ENCODE results near the gene SPDYE17.
"Not testable (repeated sequence)": the region's sequence is repeated elsewhere in the genome, so short reads cannot be mapped to it uniquely, and the experiment has no call there.

Gene SPDYE17

DNA sequence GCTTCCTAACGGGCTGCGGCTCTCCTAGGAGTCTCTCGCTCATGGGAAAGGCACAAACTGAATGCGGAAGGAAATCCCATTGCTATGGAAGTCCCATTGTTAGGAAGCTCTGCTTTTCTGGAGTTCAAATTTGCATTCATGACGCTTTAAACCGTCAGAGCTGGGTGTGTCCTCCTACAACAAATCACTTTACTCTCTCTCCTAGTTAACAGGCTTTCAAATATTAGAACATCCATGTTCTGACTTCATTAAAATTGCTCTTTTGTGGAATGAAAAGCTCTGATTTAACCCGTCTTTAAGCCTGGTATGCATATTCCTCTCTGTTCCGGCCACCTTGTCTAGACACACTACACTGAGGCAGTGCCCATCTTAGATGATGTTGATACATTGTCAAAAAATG is at the start of gene SPDYE17:
Gene SPDYE17 (minus strand): TSS at position 101 of the 400 bp plus-strand sequence. CDS start 1,791 bp downstream, outside the sequence.
- not testable (repeated sequence) for DNase-seq

- DNase-seq: not testable (repeated sequence)
These were observed 48.1 kb upstream of the SPDYE17 start for GRCh38 chr7:77080236-77080635.

- not testable (repeated sequence) for DNase-seq
These were observed 47.5 kb upstream of the SPDYE17 start for GRCh38 chr7:77079624-77080023.

- not testable (repeated sequence) for DNase-seq
These were observed 47.0 kb upstream of the SPDYE17 start for GRCh38 chr7:77079112-77079511.

DNA sequence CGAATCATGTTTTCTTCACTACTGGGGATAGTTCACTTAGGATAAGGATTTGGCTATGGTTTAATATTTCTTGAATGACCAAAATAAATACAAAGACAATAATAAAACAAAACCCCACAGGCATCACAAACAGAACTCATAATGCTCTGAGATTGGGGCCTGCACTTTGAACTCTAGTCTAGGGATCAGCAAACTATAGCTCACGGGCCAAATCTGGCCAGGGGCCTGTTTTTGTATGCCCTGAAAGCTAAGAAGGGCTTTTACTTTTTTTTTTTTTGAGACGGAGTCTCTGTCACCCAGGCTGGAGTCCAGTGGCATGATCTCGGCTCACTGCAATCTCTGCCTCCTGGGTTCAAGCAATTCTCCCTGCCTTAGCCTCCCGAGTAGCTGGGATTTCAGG is 44.9 kb upstream of the SPDYE17 start:
- not testable (repeated sequence) for DNase-seq

DNA sequence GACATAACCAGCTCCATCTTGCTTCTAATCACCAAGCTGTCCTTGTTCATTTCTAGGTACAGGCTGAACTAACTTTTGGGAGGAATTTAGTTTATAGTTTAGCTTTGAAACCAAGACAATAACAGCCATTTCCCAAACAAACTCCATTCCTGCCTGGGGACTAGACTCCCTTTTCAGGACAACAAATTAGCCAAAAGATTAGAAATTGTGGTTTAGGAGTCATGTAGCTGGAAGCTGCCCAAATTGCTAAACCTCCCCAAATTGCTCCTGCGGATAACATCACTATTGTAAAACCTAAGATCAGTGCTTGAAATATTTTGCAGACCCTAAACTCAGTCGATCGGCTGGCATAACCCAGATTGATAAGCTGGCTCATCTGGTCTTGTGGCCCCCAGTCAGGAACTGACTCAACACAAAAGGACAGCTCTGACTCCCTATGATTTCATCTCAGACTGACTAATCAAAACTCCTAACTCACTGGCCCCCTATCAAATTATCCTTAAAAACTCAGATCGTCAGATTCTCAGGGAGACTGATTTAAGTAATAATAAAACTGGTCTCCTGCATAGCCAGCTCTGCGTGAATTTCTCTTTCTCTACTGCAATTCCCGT is 42.7 kb upstream of the SPDYE17 start:
- not testable (repeated sequence) for DNase-seq

DNA sequence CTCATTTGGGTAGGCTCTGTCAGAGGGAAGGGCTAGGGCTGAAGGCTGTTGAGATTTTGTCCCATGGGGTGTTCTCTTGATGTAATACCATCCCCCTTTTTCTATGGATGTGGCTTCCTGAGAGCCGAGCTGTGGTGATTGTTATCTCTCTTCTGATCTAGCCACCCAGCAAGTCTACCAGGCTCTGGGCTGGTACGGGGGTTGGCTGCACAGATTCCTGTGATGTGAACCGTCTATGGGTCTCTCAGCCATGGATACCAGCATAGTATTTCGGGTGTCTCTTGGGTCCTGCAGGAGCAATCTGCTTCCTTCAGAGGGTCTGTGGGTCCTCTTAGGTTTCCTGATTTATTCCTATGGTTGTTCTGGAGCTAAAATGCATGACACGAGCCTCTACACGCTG is 38.9 kb upstream of the SPDYE17 start:
- not testable (repeated sequence) for DNase-seq

- DNase-seq: not testable (repeated sequence)
These were observed 33.7 kb upstream of the SPDYE17 start for GRCh38 chr7:77065869-77066268.

GRCh38 chr7:77063732-77064131 is 31.6 kb upstream of the SPDYE17 start:
- not testable (repeated sequence) for DNase-seq

GRCh38 chr7:77062557-77062956 is 30.4 kb upstream of the SPDYE17 start, which contains the start of gene SPDYE18:
Gene SPDYE18 (minus strand): TSS chr7:77062558. CDS start chr7:77060512, 2,046 bp downstream.
- not testable (repeated sequence) for DNase-seq

GRCh38 chr7:77026349-77026748 is 5.8 kb downstream of the SPDYE17 start:
- not testable (repeated sequence) for DNase-seq

DNA sequence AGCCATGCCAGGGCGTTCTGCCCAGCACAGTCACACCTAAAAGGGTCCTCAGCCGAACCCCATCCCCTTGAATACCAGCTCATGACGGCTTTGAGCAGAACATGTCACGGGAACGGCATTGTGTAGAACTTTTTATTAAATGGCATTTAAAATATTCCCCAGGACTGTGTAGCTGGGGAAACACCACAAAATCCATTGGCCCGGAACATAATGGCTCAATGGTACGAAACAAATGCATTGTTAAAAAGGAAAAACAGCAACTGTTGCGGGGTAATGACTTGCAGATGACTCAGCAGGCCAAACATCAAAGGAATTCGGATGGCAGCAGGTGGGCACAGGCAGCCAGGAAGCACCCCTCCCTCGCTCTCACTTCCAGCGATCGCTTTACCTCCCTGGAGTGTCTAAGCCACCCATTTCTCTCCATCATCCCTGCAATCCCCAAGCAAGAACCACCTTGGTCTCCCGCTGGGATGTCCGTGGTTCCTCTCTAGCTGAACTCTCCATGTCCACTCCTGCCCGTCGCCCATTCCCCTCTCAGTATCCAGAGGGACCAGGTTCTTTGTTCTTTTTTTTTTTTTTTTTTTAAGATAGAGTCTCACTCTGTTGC is 22.0 kb downstream of the SPDYE17 start:
- not testable (repeated sequence) for DNase-seq

GRCh38 chr7:77008000-77008399 is 24.2 kb downstream of the SPDYE17 start:
- not testable (repeated sequence) for DNase-seq

GRCh38 chr7:77006127-77007110 is 25.7 kb downstream of the SPDYE17 start:
- DNase-seq: not testable (repeated sequence)

GRCh38 chr7:77005461-77006057 is 26.6 kb downstream of the SPDYE17 start:
- not testable (repeated sequence) for DNase-seq

DNA sequence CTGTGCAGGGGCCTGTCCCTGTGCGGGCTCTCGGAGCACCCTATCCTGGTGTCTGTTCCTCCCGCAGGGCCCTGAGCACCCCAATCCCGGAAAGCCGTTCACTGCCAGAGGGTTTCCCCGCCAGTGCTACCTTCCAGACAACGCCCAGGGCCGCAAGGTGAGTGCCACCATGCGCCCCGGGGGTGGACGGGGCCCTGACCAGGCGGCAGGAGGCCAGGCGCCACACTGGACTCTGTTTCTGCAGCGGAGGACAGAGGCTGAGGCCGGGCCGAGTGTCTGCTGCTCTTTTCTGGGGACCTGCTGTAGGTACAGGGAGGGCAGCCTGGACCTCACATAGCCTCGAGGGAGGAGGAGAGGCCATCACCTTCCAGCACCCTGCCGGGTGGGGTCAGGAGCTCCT is 28.0 kb downstream of the SPDYE17 start:
- not testable (repeated sequence) for DNase-seq

GRCh38 chr7:77003241-77003640 is 28.9 kb downstream of the SPDYE17 start:
- not testable (repeated sequence) for DNase-seq

GRCh38 chr7:77002678-77003233 is 29.4 kb downstream of the SPDYE17 start:
- peak in 1 of 2 experiments; percentile 9 for DNase-seq

DNA sequence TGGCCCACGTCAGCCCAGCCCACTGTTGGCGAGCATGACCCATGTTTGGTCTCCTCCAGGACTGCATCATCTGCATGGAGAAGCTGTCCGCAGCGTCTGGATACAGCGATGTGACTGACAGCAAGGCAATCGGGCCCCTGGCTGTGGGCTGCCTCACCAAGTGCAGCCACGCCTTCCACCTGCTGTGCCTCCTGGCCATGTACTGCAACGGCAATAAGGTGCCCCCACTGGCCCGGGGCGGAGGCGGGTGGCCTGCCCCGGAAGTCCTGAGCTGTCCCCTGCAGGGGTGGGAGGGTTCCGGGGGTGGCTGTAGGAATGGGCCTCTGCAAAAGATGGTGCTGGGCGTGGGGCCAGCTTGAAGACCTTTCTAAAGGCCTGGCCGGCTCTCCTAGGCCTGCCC is 30.1 kb downstream of the SPDYE17 start:
- DNase-seq: peak in 1 of 2 experiments; percentile 12

- DNase-seq: not testable (repeated sequence)
These were observed 32.6 kb downstream of the SPDYE17 start for GRCh38 chr7:76999474-77000107.

- not testable (repeated sequence) for DNase-seq
These were observed 33.3 kb downstream of the SPDYE17 start for GRCh38 chr7:76998764-76999450.

Measured in activated T-cell treated with anti-CD3 and anti-CD28 coated beads, Interleukin-2, amount 50 U/mL, for 48 hours (primary cell).